Uterus (tissue), 2 donors: ENCODE data around the gene ST8SIA6.

Experiments used
- CTCF ChIP-seq, 4 experiments: fragments of 200-600 bp in 2 of 4; fragments of 450-650 bp in 2 of 4; sonication (generic) in 2 of 4; IDR thresholded peaks; one replicate each; pipeline ENCODE4 v1.5.1; 2016 to 2019; ENCODE audit warnings: antibody characterized with exemption in 4 of 4, mild to moderate bottlenecking in 2 of 4, moderate library complexity in 1 of 4
- POLR2A ChIP-seq, 2 donors: fragments of 450-650 bp; IDR thresholded peaks; one replicate each; pipeline ENCODE4 v1.6.1; 2016; ENCODE audit warnings: antibody characterized with exemption in 2 of 2, mild to moderate bottlenecking in 1 of 2, moderate library complexity in 1 of 2

GRCh38 chr10:17457083-17457482, 2.7 kb upstream of the ST8SIA6 start:
- TF ChIP-seq POLR2A (IDR thresholded peaks at IDR 0.05) = no peak
- TF ChIP-seq CTCF (IDR thresholded peaks at IDR 0.05) = no peak
